Measurements from ENCODE around the gene ISCU.

GRCh38 chr12:108560321-108560721, 2.1 kb upstream of the ISCU start:
- TF ChIP-seq EZH2phosphoT487 (conservative IDR thresholded peaks at IDR 0.05; ENCODE audit: low read length) = no peak
- TF ChIP-seq CTCF (IDR thresholded peaks at IDR 0.05; ENCODE audit: insufficient read depth, low read length, poor library complexity, severe bottlenecking) = no peak
